Neural cell (in vitro differentiated cells): ENCODE data around the gene PPP6C. TPM values are rescaled to one million over a fixed set of nuclear protein-coding genes. Genes with fewer than 3 reads are reported as not detected.
A peak's percentile ranks its signal among the peaks of the same experiment; 100 is the strongest.

Experiments used
- H2AFZ ChIP-seq: fragments of 200-600, 300-800 bp; sonication (generic), shearing (Covaris generic); 2 replicates; pipeline ENCODE4 v1.6.0; 2014; ENCODE audit warnings: low read depth, mild to moderate bottlenecking, antibody characterized with exemption, low read length, moderate library complexity
- H3F3A ChIP-seq: fragments of 200-600 bp; shearing (Covaris generic); 2 replicates; pipeline ENCODE4 v1.6.1; 2016; ENCODE audit warnings: mild to moderate bottlenecking, moderate library complexity, mixed read lengths, antibody characterized with exemption, low read length; ENCODE audit not compliant: insufficient read depth, poor library complexity, severe bottlenecking
- H3K27ac ChIP-seq: fragments of 200-600, 300-800 bp; sonication (generic), shearing (Covaris generic); 2 replicates; pipeline ENCODE4 v1.5.1; 2014; ENCODE audit warnings: mild to moderate bottlenecking, low read length, moderate library complexity
- H3K27me3 ChIP-seq: fragments of 300-800, 200-600 bp; sonication (generic), shearing (Covaris generic); 2 replicates; pipeline ENCODE4 v1.6.0; 2014; ENCODE audit warnings: mild to moderate bottlenecking, low read depth, low read length, moderate library complexity; ENCODE audit not compliant: insufficient read depth
- H3K36me3 ChIP-seq: fragments of 300-800, 200-600 bp; sonication (generic), shearing (Covaris generic); 2 replicates; pipeline ENCODE4 v1.5.1; 2014; ENCODE audit warnings: mild to moderate bottlenecking, antibody characterized with exemption, low read length, moderate library complexity; ENCODE audit not compliant: insufficient read depth
- H3K4me2 ChIP-seq: fragments of 300-800, 200-600 bp; sonication (generic), shearing (Covaris generic); 2 replicates; pipeline ENCODE4 v1.6.0; 2014; ENCODE audit warnings: mild to moderate bottlenecking, low read length
- H3K4me3 ChIP-seq: fragments of 300-800, 200-600 bp; sonication (generic), shearing (Covaris generic); 2 replicates; pipeline ENCODE4 v1.5.1; 2014; ENCODE audit warnings: mild to moderate bottlenecking, low read length, moderate library complexity
- H3K79me2 ChIP-seq: fragments of 200-600 bp; shearing (Covaris generic); replicated peaks from 2 replicates; pipeline ENCODE4 v1.6.0; 2014; ENCODE audit warnings: mild to moderate bottlenecking, low read length, moderate library complexity; ENCODE audit not compliant: insufficient read depth
- H3K9ac ChIP-seq: fragments of 300-800, 200-600 bp; sonication (generic), shearing (Covaris generic); 2 replicates; pipeline ENCODE4 v1.6.1; 2016; ENCODE audit warnings: mild to moderate bottlenecking, low read length, mixed read lengths
- H3K9me2 ChIP-seq: fragments of 200-600 bp; shearing (Covaris generic); 2 replicates; pipeline ENCODE4 v1.6.1; 2016; ENCODE audit warnings: mild to moderate bottlenecking, low read length, mixed read lengths; ENCODE audit not compliant: insufficient read depth
- H3K9me3 ChIP-seq: fragments of 200-600, 300-800 bp; sonication (generic), shearing (Covaris generic); 2 replicates; pipeline ENCODE4 v1.6.1; 2016; ENCODE audit warnings: mild to moderate bottlenecking, mixed run types, low read length, moderate library complexity, mixed read lengths
- H4K20me1 ChIP-seq: fragments of 200-600 bp; shearing (Covaris generic); 2 replicates; pipeline ENCODE4 v1.6.1; 2016; ENCODE audit warnings: mild to moderate bottlenecking, mixed run types; ENCODE audit not compliant: insufficient read depth
- EP300 ChIP-seq: fragments of 450-650 bp; conservative IDR thresholded peaks from 2 replicates; pipeline ENCODE4 v1.6.1; 2014; ENCODE audit warnings: antibody characterized with exemption, mild to moderate bottlenecking, moderate library complexity; ENCODE audit not compliant: poor library complexity, severe bottlenecking
- EZH2 ChIP-seq: fragments of 200-600, 300-800 bp; shearing (Covaris generic), sonication (generic); IDR thresholded peaks from 2 replicates; pipeline ENCODE4 v1.6.1; 2014; ENCODE audit warnings: antibody characterized with exemption, low read length, borderline replicate concordance, mild to moderate bottlenecking; ENCODE audit not compliant: insufficient read depth, poor library complexity, severe bottlenecking
- MXI1 ChIP-seq: fragments of 450-650 bp; conservative IDR thresholded peaks from 2 replicates; pipeline ENCODE4 v1.6.1; 2014; ENCODE audit warnings: antibody characterized with exemption, mild to moderate bottlenecking; ENCODE audit not compliant: poor library complexity, severe bottlenecking
- POLR2AphosphoS5 ChIP-seq: IDR thresholded peaks from 2 replicates; pipeline ENCODE4 v1.6.1; 2012
- RAD21 ChIP-seq: fragments of 450-650 bp; conservative IDR thresholded peaks from 2 replicates; pipeline ENCODE4 v1.6.1; 2014; ENCODE audit warnings: antibody characterized with exemption, mild to moderate bottlenecking, moderate library complexity
- SMC3 ChIP-seq: fragments of 450-650 bp; conservative IDR thresholded peaks from 2 replicates; pipeline ENCODE4 v1.6.1; 2014; ENCODE audit warnings: antibody characterized with exemption, mild to moderate bottlenecking, moderate library complexity; ENCODE audit not compliant: poor library complexity
- TAF1 ChIP-seq: IDR thresholded peaks from 2 replicates; pipeline ENCODE4 v1.6.1; 2012; ENCODE audit warnings: low read depth
- polyA minus RNA-seq: library from RNA; depleted of rRNA, polyadenylated mRNA; stranded (reverse); fragments of >200 nt; gene quantifications from 2 replicates; pipeline ENCODE4 v1.2.3, GENCODE V29; 2014
- polyA plus RNA-seq: library from polyadenylated mRNA; depleted of rRNA; stranded (reverse); fragments of >200 nt; gene quantifications from 2 replicates; pipeline ENCODE4 v1.2.3, GENCODE V29; 2014
- TF ChIP-seq, protein P1 (sequence below): IDR thresholded peaks from 2 replicates; pipeline ENCODE4 v1.6.1; 2012; ENCODE audit warnings: borderline replicate concordance
- TF ChIP-seq, protein P2 (sequence below): fragments of 450-650 bp; IDR thresholded peaks from 2 replicates; pipeline ENCODE4 v1.5.1; 2014; ENCODE audit warnings: antibody characterized with exemption, mild to moderate bottlenecking, moderate library complexity; ENCODE audit not compliant: poor library complexity, severe bottlenecking

PPP6C gene
- 21.4 and 25.1 TPM in 2 replicates for polyA plus RNA-seq
- polyA minus RNA-seq: 34.8 and 43.8 TPM in 2 replicates

DNA sequence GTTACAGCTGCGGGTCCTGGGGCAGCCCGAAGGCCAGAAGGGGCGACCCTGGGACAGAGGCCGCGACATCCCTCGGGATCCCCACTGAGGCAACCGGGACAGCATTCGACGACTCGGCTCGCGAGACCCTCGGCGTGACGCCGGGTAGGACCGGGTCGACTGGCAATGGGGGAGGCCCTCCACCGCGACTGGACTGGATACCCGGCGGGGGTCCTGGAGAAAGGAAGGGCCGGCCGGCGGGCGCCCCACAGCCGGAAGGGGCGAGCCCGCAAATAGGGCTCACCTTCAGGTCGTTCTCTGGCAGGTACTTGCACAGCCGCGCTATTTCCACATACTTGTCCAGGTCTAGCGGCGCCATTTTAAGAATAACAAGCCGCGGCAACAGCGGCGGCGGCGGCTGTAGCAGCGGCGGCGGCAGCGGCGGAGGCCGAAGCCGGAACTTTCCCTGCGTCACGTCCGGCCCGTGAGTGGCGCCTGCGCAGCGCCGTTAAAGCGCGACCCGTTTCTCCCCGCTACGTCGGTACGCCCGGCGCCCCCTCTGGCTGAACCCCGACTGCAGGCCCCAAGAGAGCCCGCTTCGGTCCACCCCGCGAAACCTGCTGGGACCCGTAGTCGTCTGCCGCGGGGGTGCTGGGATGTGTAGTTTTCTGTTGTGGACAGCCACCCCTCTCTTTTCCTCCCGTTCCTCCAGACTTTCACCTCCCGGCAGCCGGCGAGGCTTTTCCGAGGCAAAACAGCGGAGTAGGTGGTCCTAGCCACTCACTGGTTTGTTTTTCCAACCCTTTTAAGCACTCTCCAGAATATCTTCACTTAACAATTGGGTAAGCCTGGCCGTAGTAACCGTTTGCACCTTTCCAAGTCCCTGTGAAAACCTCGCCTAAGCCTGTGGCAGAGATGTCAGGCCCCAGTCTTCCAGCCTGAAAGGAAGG lies at the start of gene PPP6C:
Gene PPP6C (minus strand): TSS at position 443 of the 929 bp plus-strand sequence. CDS start 85 bp downstream, at position 358.
- Histone ChIP-seq H3K36me3 (no peaks in the 10 kb centered on the region), H3K4me2 (peak within 1 kb of the TSS; percentile 100), H3K27me3 (no peaks in the 10 kb centered on the region), H3K9me2 (no peaks in the 10 kb centered on the region), H2AFZ (peak within 1 kb of the TSS; percentile 94), H3F3A (no peaks in the 10 kb centered on the region), H3K79me2 (peaks cover 47% of the 10 kb centered on the region), H4K20me1 (no peaks in the 10 kb centered on the region), H3K9me3 (no peaks in the 10 kb centered on the region), H3K9ac (peak within 1 kb of the TSS; percentile 99), H3K4me3 (peak within 1 kb of the TSS; percentile 87), H3K27ac (peak within 1 kb of the TSS; percentile 96)
- TF ChIP-seq TAF1 (peak; percentile 62), POLR2AphosphoS5 (peak; percentile 96), SMC3 (peak; percentile 32), EP300 (peak; percentile 74), MXI1 (peak; percentile 68), EZH2 (no peak), RAD21 (no peak)
- TF ChIP-seq, protein P1, sequence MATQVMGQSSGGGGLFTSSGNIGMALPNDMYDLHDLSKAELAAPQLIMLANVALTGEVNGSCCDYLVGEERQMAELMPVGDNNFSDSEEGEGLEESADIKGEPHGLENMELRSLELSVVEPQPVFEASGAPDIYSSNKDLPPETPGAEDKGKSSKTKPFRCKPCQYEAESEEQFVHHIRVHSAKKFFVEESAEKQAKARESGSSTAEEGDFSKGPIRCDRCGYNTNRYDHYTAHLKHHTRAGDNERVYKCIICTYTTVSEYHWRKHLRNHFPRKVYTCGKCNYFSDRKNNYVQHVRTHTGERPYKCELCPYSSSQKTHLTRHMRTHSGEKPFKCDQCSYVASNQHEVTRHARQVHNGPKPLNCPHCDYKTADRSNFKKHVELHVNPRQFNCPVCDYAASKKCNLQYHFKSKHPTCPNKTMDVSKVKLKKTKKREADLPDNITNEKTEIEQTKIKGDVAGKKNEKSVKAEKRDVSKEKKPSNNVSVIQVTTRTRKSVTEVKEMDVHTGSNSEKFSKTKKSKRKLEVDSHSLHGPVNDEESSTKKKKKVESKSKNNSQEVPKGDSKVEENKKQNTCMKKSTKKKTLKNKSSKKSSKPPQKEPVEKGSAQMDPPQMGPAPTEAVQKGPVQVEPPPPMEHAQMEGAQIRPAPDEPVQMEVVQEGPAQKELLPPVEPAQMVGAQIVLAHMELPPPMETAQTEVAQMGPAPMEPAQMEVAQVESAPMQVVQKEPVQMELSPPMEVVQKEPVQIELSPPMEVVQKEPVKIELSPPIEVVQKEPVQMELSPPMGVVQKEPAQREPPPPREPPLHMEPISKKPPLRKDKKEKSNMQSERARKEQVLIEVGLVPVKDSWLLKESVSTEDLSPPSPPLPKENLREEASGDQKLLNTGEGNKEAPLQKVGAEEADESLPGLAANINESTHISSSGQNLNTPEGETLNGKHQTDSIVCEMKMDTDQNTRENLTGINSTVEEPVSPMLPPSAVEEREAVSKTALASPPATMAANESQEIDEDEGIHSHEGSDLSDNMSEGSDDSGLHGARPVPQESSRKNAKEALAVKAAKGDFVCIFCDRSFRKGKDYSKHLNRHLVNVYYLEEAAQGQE: peak; percentile 54
- TF ChIP-seq, protein P2, sequence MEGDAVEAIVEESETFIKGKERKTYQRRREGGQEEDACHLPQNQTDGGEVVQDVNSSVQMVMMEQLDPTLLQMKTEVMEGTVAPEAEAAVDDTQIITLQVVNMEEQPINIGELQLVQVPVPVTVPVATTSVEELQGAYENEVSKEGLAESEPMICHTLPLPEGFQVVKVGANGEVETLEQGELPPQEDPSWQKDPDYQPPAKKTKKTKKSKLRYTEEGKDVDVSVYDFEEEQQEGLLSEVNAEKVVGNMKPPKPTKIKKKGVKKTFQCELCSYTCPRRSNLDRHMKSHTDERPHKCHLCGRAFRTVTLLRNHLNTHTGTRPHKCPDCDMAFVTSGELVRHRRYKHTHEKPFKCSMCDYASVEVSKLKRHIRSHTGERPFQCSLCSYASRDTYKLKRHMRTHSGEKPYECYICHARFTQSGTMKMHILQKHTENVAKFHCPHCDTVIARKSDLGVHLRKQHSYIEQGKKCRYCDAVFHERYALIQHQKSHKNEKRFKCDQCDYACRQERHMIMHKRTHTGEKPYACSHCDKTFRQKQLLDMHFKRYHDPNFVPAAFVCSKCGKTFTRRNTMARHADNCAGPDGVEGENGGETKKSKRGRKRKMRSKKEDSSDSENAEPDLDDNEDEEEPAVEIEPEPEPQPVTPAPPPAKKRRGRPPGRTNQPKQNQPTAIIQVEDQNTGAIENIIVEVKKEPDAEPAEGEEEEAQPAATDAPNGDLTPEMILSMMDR: peak; percentile 87

DNA sequence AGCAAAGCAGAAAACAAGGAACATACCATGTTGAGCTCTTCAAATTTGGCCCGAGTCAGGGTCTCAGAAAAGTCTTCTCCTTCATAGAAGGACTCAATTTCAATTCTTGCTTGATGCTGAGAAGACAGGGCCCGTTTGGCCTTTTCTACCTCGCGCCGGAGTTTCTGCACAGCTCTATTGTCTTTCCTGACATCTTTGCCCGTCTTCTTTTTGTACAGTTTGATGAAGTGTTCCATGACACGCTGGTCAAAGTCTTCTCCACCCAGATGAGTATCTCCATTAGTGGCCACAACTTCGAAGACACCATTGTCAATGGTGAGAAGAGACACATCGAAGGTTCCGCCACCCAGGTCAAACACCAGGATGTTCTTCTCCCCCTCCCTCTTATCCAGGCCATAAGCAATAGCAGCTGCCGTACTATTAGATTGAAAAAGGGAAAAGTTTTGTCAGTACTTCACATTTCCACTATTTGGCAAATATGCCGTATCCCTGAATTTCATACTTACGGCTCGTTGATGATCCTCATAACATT lies 49.4 kb upstream of the PPP6C start:
- TF ChIP-seq, protein P1: no peak
- TF ChIP-seq EP300 (no peak), RAD21 (no peak), POLR2AphosphoS5 (no peak), MXI1 (no peak), EZH2 (no peak), SMC3 (no peak), TAF1 (no peak)
- TF ChIP-seq, protein P2: no peak
- Histone ChIP-seq H2AFZ (no peak overlapping the region), H3K27me3 (no peaks in the 10 kb centered on the region), H3K9me3 (no peaks in the 10 kb centered on the region), H3F3A (no peaks in the 10 kb centered on the region), H3K9ac (no peak overlapping the region), H3K36me3 (peaks cover 22% of the 10 kb centered on the region), H3K4me3 (peak overlapping the region; percentile 90), H4K20me1 (no peaks in the 10 kb centered on the region), H3K4me2 (peak overlapping the region; percentile 79), H3K27ac (no peak overlapping the region), H3K9me2 (no peaks in the 10 kb centered on the region), H3K79me2 (peaks cover 50% of the 10 kb centered on the region)
